Gastroesophageal sphincter (tissue), 4 donors: ENCODE data around the gene RCBTB2. TPM values are rescaled to one million over a fixed set of nuclear protein-coding genes. Genes with fewer than 3 reads are reported as not detected.

Experiments
- ATAC-seq: fragments of 150-250 bp; one replicate; pipeline ENCODE4 v1.9.1; 2016; ENCODE audit warnings: mild to moderate bottlenecking, moderate library complexity
- H3K27ac ChIP-seq, 4 donors: fragments of 200-600 bp; sonication (generic) in 3 of 4; 1 replicate in 3 of 4; 2 replicates in 1 of 4; pipeline ENCODE4 v1.5.1; 2016 to 2019
- H3K27me3 ChIP-seq: fragments of 200-600 bp; sonication (generic); one replicate; pipeline ENCODE4 v1.5.1; 2019
- H3K36me3 ChIP-seq, 2 donors: fragments of 200-600 bp; sonication (generic); one replicate each; pipeline ENCODE4 v1.5.1; 2019; ENCODE audit warnings: control low read depth in 1 of 2
- H3K4me1 ChIP-seq, 3 donors: fragments of 200-600 bp; sonication (generic); 1 replicate in 2 of 3; 2 replicates in 1 of 3; pipeline ENCODE4 v1.5.1; 2016 to 2019; ENCODE audit warnings: control low read depth in 2 of 3
- H3K4me3 ChIP-seq, 2 donors: fragments of 200-600 bp; sonication (generic); one replicate each; pipeline ENCODE4 v1.5.1; 2019; ENCODE audit warnings: mild to moderate bottlenecking in 1 of 2, moderate library complexity in 1 of 2
- H3K9me3 ChIP-seq, 3 donors: fragments of 200-600 bp; sonication (generic); one replicate each; pipeline ENCODE4 v1.5.1; 2017 to 2019; ENCODE audit warnings: control low read depth in 2 of 3
- CTCF ChIP-seq, 4 experiments: fragments of 200-600 bp in 2 of 4; fragments of 450-650 bp in 2 of 4; sonication (generic) in 1 of 4; IDR thresholded peaks; one replicate each; pipeline ENCODE4 v1.5.1; 2017 to 2019; ENCODE audit warnings: antibody characterized with exemption in 4 of 4, mild to moderate bottlenecking in 2 of 4, moderate library complexity in 2 of 4
- EP300 ChIP-seq: sonication (generic); formaldehyde crosslinking; IDR thresholded peaks from one replicate; pipeline ENCODE4 v1.6.1; 2017; ENCODE audit warnings: antibody characterized with exemption, mild to moderate bottlenecking
- POLR2A ChIP-seq, 2 donors: fragments of 450-650 bp; IDR thresholded peaks; one replicate each; pipeline ENCODE4 v1.6.1; 2017; ENCODE audit warnings: antibody characterized with exemption in 2 of 2, mild to moderate bottlenecking in 2 of 2, moderate library complexity in 1 of 2
- POLR2AphosphoS5 ChIP-seq: sonication (generic); formaldehyde crosslinking; IDR thresholded peaks from one replicate; pipeline ENCODE4 v1.6.1; 2017; ENCODE audit warnings: antibody characterized with exemption
- WGBS, 2 donors: methylation state at CpG; one replicate each; pipeline ENCODE4 v1.1.5; 2018; ENCODE audit warnings: low coverage in 1 of 2; 5-methylcytosine and 5-hydroxymethylcytosine counted together
- total RNA-seq, 4 donors: library from RNA; depleted of rRNA; stranded (reverse); fragments of >200 nt; gene quantifications; one replicate each; pipeline ENCODE4 v1.1.0, GENCODE V29; 2016

RCBTB2 gene
- total RNA-seq, 4 donors from 2014 or later: 14.9 to 26.1 (median 16.7) TPM

GRCh38 chr13:48547663-48548092 lies 14.8 kb upstream of the RCBTB2 start:
- Histone ChIP-seq H3K9me3 (peaks cover 0 to 16% (median 0%) of the 10 kb centered on the region in 3 donors), H3K27me3 (no peaks in the 10 kb centered on the region), H3K27ac (no peak overlapping the region), H3K36me3 (no peaks in the 10 kb centered on the region), H3K4me3 (no peak overlapping the region), H3K4me1 (peaks cover 0 to 13% (median 4%) of the 10 kb centered on the region in 3 donors)
- TF ChIP-seq CTCF (IDR thresholded peaks at IDR 0.05) (no peak), POLR2A (IDR thresholded peaks at IDR 0.05) (no peak), EP300 (no peak), POLR2AphosphoS5 (no peak)
- WGBS, 2 donors: 83 to 84% methylated on average over 4 of the region's 4 CpGs
- ATAC-seq: no peak

GRCh38 chr13:48545608-48546007 lies 12.7 kb upstream of the RCBTB2 start:
- no peak for ATAC-seq
- Histone ChIP-seq H3K9me3 (peaks cover 0 to under 1% (median 0%) of the 10 kb centered on the region in 3 donors), H3K4me1 (peaks cover 0 to 24% (median 9%) of the 10 kb centered on the region in 3 donors), H3K36me3 (no peaks in the 10 kb centered on the region), H3K27ac (no peak overlapping the region), H3K4me3 (no peak overlapping the region), H3K27me3 (no peaks in the 10 kb centered on the region)
- WGBS, 2 donors: 73 to 77% methylated on average over 3 of the region's 3 CpGs
- TF ChIP-seq POLR2A (IDR thresholded peaks at IDR 0.05): no peak
- TF ChIP-seq EP300: no peak
- no peak for TF ChIP-seq POLR2AphosphoS5
- no peak for TF ChIP-seq CTCF (IDR thresholded peaks at IDR 0.05)

- WGBS, 2 donors: 0% methylated on average over 4 to 5 of the region's 11 CpGs
- Histone ChIP-seq H3K36me3 (no peaks in the 10 kb centered on the region), H3K27me3 (no peaks in the 10 kb centered on the region), H3K27ac (peak overlapping the region; percentile 63 to 75 (median 69)), H3K4me3 (peak overlapping the region in 1 of 2 donors; percentile 1), H3K4me1 (peaks cover 0 to 24% (median 9%) of the 10 kb centered on the region in 3 donors), H3K9me3 (no peaks in the 10 kb centered on the region)
- ATAC-seq: peak; percentile 86
- TF ChIP-seq CTCF (IDR thresholded peaks at IDR 0.05): peak in 2 of 4 experiments; percentile 6 to 28
- TF ChIP-seq POLR2AphosphoS5: no peak
- TF ChIP-seq EP300: no peak
- TF ChIP-seq POLR2A (IDR thresholded peaks at IDR 0.05): no peak
These were observed 9.9 kb upstream of the RCBTB2 start for GRCh38 chr13:48542581-48543341.

- ATAC-seq: no peak
- TF ChIP-seq POLR2AphosphoS5 (no peak), CTCF (IDR thresholded peaks at IDR 0.05) (no peak), EP300 (no peak), POLR2A (IDR thresholded peaks at IDR 0.05) (no peak)
- H3K27me3 ChIP-seq: no peaks in the 10 kb centered on the region
- peaks cover 0 to 24% (median 9%) of the 10 kb centered on the region in 3 donors for H3K4me1 ChIP-seq
- 90% methylated on average over 4 of the region's 4 CpGs; no CpG with 5 or more reads in 1 of the 2 donors for WGBS, 2 donors
- H3K36me3 ChIP-seq: no peaks in the 10 kb centered on the region
- no peaks in the 10 kb centered on the region for H3K9me3 ChIP-seq
- H3K4me3 ChIP-seq: no peak overlapping the region
- H3K27ac ChIP-seq: peak overlapping the region in 3 of 4 donors; percentile 69 to 75 (median 69)
These were observed 9.3 kb upstream of the RCBTB2 start for GRCh38 chr13:48542138-48542537.

GRCh38 chr13:48539550-48539949 lies 6.7 kb upstream of the RCBTB2 start:
- H3K9me3 ChIP-seq: no peaks in the 10 kb centered on the region
- no peak overlapping the region for H3K4me3 ChIP-seq
- H3K36me3 ChIP-seq: no peaks in the 10 kb centered on the region
- peaks cover 0 to 24% (median 9%) of the 10 kb centered on the region in 3 donors for H3K4me1 ChIP-seq
- ATAC-seq: no peak
- TF ChIP-seq EP300: no peak
- TF ChIP-seq POLR2A (IDR thresholded peaks at IDR 0.05): no peak
- no peak for TF ChIP-seq CTCF (IDR thresholded peaks at IDR 0.05)
- TF ChIP-seq POLR2AphosphoS5: no peak
- H3K27ac ChIP-seq: no peak overlapping the region
- H3K27me3 ChIP-seq: no peaks in the 10 kb centered on the region
